DND-41 (cell line): ENCODE data around the gene CCR9.

Source experiments
- EZH2 ChIP-seq: IDR thresholded peaks from 3 replicates; pipeline ENCODE4 v1.6.1; 2012; ENCODE audit warnings: borderline replicate concordance, low read depth, mild to moderate bottlenecking, moderate library complexity, low read length, inconsistent platforms; ENCODE audit not compliant: severe bottlenecking
- TF ChIP-seq, protein P1 (sequence below): IDR thresholded peaks from 2 replicates; pipeline ENCODE4 v1.5.1; 2012; ENCODE audit warnings: borderline replicate concordance, low read length, moderate library complexity, mild to moderate bottlenecking; ENCODE audit not compliant: poor library complexity, severe bottlenecking; ENCODE audit errors: extremely low read depth

DNA sequence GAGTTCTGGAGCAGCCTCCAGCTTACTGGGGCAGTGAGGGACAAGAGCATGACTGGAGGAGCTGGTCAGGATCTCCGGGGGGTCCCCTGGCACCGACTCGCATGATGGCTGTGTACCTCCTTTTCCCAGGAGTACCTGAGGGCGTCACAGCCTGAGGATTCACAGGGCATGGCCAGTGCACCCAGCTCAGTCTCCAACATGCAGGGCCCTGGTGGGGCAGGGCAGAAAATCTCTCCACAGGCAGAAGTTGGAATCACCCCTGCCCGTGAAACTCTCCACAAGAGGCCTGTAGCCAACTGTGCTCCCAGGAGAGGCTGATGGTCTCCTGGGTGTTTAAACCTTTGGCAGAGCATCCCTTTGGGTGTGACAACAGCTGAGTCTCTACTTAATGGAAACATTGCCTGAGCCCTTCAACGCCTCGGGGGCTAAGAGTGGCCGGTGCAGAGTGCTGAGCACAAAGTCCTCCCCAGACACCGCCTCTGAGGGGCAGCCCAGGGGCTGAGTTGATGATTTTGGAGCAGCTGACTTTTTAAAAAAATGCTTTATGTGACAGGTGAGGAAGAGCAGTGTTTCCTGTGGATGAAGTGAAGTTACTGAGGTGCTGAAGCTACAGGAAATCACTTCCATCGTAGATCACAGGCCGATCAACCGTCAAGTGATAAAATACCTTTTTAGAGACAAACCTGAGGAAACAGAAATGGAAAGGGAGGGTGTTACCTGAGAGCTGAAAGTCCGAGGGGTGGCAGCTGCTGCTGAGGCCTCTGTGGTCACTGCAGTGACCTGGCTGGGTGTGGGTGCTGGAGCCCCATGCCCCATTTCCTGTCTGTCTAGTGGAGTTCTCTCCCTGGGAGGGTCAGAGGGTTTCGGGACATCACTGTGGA, 35.1 kb downstream of the CCR9 start:
- TF ChIP-seq, protein P1, sequence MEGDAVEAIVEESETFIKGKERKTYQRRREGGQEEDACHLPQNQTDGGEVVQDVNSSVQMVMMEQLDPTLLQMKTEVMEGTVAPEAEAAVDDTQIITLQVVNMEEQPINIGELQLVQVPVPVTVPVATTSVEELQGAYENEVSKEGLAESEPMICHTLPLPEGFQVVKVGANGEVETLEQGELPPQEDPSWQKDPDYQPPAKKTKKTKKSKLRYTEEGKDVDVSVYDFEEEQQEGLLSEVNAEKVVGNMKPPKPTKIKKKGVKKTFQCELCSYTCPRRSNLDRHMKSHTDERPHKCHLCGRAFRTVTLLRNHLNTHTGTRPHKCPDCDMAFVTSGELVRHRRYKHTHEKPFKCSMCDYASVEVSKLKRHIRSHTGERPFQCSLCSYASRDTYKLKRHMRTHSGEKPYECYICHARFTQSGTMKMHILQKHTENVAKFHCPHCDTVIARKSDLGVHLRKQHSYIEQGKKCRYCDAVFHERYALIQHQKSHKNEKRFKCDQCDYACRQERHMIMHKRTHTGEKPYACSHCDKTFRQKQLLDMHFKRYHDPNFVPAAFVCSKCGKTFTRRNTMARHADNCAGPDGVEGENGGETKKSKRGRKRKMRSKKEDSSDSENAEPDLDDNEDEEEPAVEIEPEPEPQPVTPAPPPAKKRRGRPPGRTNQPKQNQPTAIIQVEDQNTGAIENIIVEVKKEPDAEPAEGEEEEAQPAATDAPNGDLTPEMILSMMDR: no peak
- no peak for TF ChIP-seq EZH2
